ENCODE results near the gene PCGF5.

DNA sequence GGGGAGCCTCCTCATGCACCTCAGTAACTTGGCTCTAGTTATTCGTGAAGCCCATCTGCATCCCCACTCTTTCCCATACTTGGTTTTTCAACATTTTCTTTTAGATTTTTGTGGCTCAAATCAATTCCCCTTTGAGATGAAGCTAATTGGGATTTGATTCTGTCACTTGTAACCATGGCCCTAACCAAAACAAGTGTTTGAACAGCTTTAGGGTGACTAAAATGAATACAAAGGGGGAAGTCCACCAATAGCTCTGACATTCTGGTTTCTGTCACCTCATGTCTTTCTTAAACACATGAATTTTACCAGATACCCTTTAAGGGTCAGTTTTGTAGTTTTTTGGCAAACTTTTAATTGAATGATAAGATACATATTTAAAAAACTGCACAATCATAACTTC, 87.0 kb downstream of the PCGF5 start:
- TF ChIP-seq, protein P1, sequence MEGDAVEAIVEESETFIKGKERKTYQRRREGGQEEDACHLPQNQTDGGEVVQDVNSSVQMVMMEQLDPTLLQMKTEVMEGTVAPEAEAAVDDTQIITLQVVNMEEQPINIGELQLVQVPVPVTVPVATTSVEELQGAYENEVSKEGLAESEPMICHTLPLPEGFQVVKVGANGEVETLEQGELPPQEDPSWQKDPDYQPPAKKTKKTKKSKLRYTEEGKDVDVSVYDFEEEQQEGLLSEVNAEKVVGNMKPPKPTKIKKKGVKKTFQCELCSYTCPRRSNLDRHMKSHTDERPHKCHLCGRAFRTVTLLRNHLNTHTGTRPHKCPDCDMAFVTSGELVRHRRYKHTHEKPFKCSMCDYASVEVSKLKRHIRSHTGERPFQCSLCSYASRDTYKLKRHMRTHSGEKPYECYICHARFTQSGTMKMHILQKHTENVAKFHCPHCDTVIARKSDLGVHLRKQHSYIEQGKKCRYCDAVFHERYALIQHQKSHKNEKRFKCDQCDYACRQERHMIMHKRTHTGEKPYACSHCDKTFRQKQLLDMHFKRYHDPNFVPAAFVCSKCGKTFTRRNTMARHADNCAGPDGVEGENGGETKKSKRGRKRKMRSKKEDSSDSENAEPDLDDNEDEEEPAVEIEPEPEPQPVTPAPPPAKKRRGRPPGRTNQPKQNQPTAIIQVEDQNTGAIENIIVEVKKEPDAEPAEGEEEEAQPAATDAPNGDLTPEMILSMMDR (IDR thresholded peaks at IDR 0.05; ENCODE audit: low read depth, low read length): no peak
- no peak for TF ChIP-seq EZH2phosphoT487 (IDR thresholded peaks at IDR 0.05; ENCODE audit: low read depth)

Data from OCI-LY3 (cell line).